Lung (tissue), 12 donors: ENCODE results near the gene MLH3. TPM values are rescaled to one million over a fixed set of nuclear protein-coding genes. Genes with fewer than 3 reads are reported as not detected.
A peak's percentile ranks its signal among the peaks of the same experiment; 100 is the strongest.

Experiments used
- ATAC-seq: fragments of 200-7000 bp; cut with Tn5 transposase; one replicate; pipeline ENCODE4 v1.9.1; 2020; ENCODE audit warnings: moderate number of reproducible peaks; ENCODE audit not compliant: insufficient read depth, low FRiP score
- DNase-seq, 3 donors: peaks; one replicate each; pipeline ENCODE4 v3.0.0-alpha.2; 2013 to 2017
- H3K27ac ChIP-seq, 2 donors: one replicate each; pipeline ENCODE4 v1.5.1; 2013; ENCODE audit warnings: mild to moderate bottlenecking in 2 of 2, moderate library complexity in 2 of 2, control low read depth in 1 of 2, inconsistent platforms in 1 of 2, low read depth in 1 of 2, low read length in 1 of 2
- H3K27me3 ChIP-seq, 3 donors: one replicate each; pipeline ENCODE4 v1.5.1; 2013; ENCODE audit warnings: low read length in 2 of 3; ENCODE audit not compliant: control insufficient read depth in 3 of 3, insufficient read depth in 3 of 3
- H3K36me3 ChIP-seq, 4 donors: one replicate each; pipeline ENCODE4 v1.5.1; 2013; ENCODE audit warnings: low read length in 4 of 4, mild to moderate bottlenecking in 1 of 4, moderate library complexity in 1 of 4; ENCODE audit not compliant: control insufficient read depth in 4 of 4, insufficient read depth in 4 of 4
- H3K4me1 ChIP-seq, 5 donors: one replicate each; pipeline ENCODE4 v1.5.1; 2013; ENCODE audit warnings: low read length in 5 of 5, mild to moderate bottlenecking in 2 of 5, moderate library complexity in 1 of 5; ENCODE audit not compliant: control insufficient read depth in 5 of 5, insufficient read depth in 5 of 5
- H3K4me3 ChIP-seq: one replicate; pipeline ENCODE4 v1.5.1; 2013; ENCODE audit warnings: mild to moderate bottlenecking, control low read depth, moderate library complexity
- H3K9ac ChIP-seq, 2 donors: one replicate each; pipeline ENCODE4 v1.5.1; 2013; ENCODE audit warnings: low read length in 2 of 2, control low read depth in 1 of 2; ENCODE audit not compliant: insufficient read depth in 1 of 2
- H3K9me3 ChIP-seq, 4 donors: one replicate each; pipeline ENCODE4 v1.5.1; 2013; ENCODE audit warnings: low read length in 3 of 4, mild to moderate bottlenecking in 1 of 4, moderate library complexity in 1 of 4; ENCODE audit not compliant: control insufficient read depth in 4 of 4, insufficient read depth in 3 of 4
- CTCF ChIP-seq: IDR thresholded peaks from 2 replicates; pipeline ENCODE4 v1.5.1; 2012; ENCODE audit warnings: mild to moderate bottlenecking; ENCODE audit errors: control extremely low read depth, extremely low read depth
- WGBS, 2 donors: extraction: QIAGEN DNeasy Blood & Tissue Kit; methylation state at CpG; one replicate each; pipeline ENCODE4 v1.1.7; 2013; 5-methylcytosine and 5-hydroxymethylcytosine counted together
- polyA plus RNA-seq, 2 donors: library from polyadenylated mRNA; stranded (reverse); fragments of 200-250 nt; gene quantifications; one replicate each; pipeline ENCODE4 v1.2.1, GENCODE V29; 2013
- total RNA-seq, 2 donors: library from RNA; depleted of rRNA in 1 of 2; stranded (reverse); fragments of >200 nt in 1 of 2; gene quantifications; one replicate each; pipeline ENCODE4 v1.2.1, GENCODE V29; 2014 to 2021
- donor health status: control.
- donor health status: control.
- donor health status: Bipolar disorder and iron deficiency.
- donor health status: healthy.
- donor health status: DM: yes; HTN: yes; CAD: no.

Gene MLH3
- total and polyA plus RNA-seq, 4 donors = 10.1 to 60.6 (median 19.9) TPM

- 90 to 98% methylated on average over 4 of the region's 4 CpGs for WGBS, 2 donors
- H3K4me1 ChIP-seq = peaks cover 0 to 20% (median under 1%) of the 10 kb centered on the region in 5 donors
- DNase-seq (no peak), ATAC-seq (no peak)
- no peak overlapping the region for H3K9ac ChIP-seq
- no peaks in the 10 kb centered on the region for H3K9me3 ChIP-seq
- H3K27me3 ChIP-seq = no peaks in the 10 kb centered on the region
- H3K27ac ChIP-seq = no peak overlapping the region
- peaks cover 26 to 63% (median 40%) of the 10 kb centered on the region in 4 donors for H3K36me3 ChIP-seq
- no peak overlapping the region for H3K4me3 ChIP-seq
- no peak for TF ChIP-seq CTCF
These were observed 42.1 kb downstream of the MLH3 start for GRCh38 chr14:75009176-75009575.

- Histone ChIP-seq H3K9me3 (no peaks in the 10 kb centered on the region), H3K4me1 (peaks cover 0 to 17% (median 10%) of the 10 kb centered on the region in 5 donors), H3K27me3 (no peaks in the 10 kb centered on the region), H3K9ac (no peak overlapping the region), H3K27ac (no peak overlapping the region), H3K36me3 (peaks cover 19 to 53% (median 39%) of the 10 kb centered on the region in 4 donors), H3K4me3 (no peak overlapping the region)
- TF ChIP-seq CTCF = no peak
- ATAC-seq = no peak
- WGBS, 2 donors = 91 to 97% methylated on average over 3 of the region's 3 CpGs
- DNase-seq = no peak
These were observed 45.9 kb downstream of the MLH3 start for GRCh38 chr14:75005357-75005756.

GRCh38 chr14:75003250-75004027 is 47.8 kb downstream of the MLH3 start:
- Histone ChIP-seq H3K4me3 (peak overlapping the region; percentile 87), H3K9me3 (no peaks in the 10 kb centered on the region), H3K27ac (peak overlapping the region; percentile 70 to 91), H3K27me3 (no peaks in the 10 kb centered on the region), H3K36me3 (peaks cover 9 to 36% (median 26%) of the 10 kb centered on the region in 4 donors), H3K4me1 (peaks cover 0 to 17% (median 10%) of the 10 kb centered on the region in 5 donors), H3K9ac (peak overlapping the region; percentile 2 to 79)
- 9 to 12% methylated on average over 18 of the region's 18 CpGs for WGBS, 2 donors
- DNase-seq (no peak), ATAC-seq (no peak)
- no peak for TF ChIP-seq CTCF
